GM21390 (cell line): ENCODE results near the gene CENPP.
"Not testable (repeated sequence)": the region's sequence is repeated elsewhere in the genome, so short reads cannot be mapped to it uniquely, and the experiment has no call there.

Source experiments
- ATAC-seq: cut with Tn5 transposase; IDR thresholded peaks from one replicate; pipeline ENCODE4 v1.9.1; 2021; ENCODE audit not compliant: unreplicated experiment

CENPP gene

GRCh38 chr9:92529124-92529523, 203.4 kb downstream of the CENPP start:
- no peak for ATAC-seq

GRCh38 chr9:92530893-92531292, 205.1 kb downstream of the CENPP start:
- no peak for ATAC-seq

GRCh38 chr9:92534204-92534603, 208.5 kb downstream of the CENPP start:
- ATAC-seq = no peak

GRCh38 chr9:92534674-92535073, 208.9 kb downstream of the CENPP start:
- no peak for ATAC-seq

- ATAC-seq = no peak
These were observed 210.4 kb downstream of the CENPP start, which contains the start of gene ECM2 for GRCh38 chr9:92535940-92536850. TSS of gene ECM2 (minus strand) at chr9:92535990. CDS start at chr9:92522866, 13,124 bp downstream.

- no peak for ATAC-seq
These were observed 212.8 kb downstream of the CENPP start for GRCh38 chr9:92538541-92538940.

- ATAC-seq = no peak
These were observed 218.2 kb downstream of the CENPP start for GRCh38 chr9:92543972-92544371.

GRCh38 chr9:92545002-92545510, 219.3 kb downstream of the CENPP start:
- ATAC-seq = no peak

GRCh38 chr9:92547356-92547755, 221.6 kb downstream of the CENPP start:
- no peak for ATAC-seq

GRCh38 chr9:92550765-92551164, 225.0 kb downstream of the CENPP start:
- no peak for ATAC-seq

GRCh38 chr9:92558612-92559374, 233.0 kb downstream of the CENPP start:
- no peak for ATAC-seq

- no peak for ATAC-seq
These were observed 235.9 kb downstream of the CENPP start for GRCh38 chr9:92561374-92562330.

- no peak for ATAC-seq
These were observed 236.8 kb downstream of the CENPP start for GRCh38 chr9:92562461-92562967.

GRCh38 chr9:92563116-92564100, 237.7 kb downstream of the CENPP start:
- no peak for ATAC-seq

GRCh38 chr9:92564504-92564903, 238.8 kb downstream of the CENPP start:
- no peak for ATAC-seq

- no peak for ATAC-seq
These were observed 239.2 kb downstream of the CENPP start for GRCh38 chr9:92564982-92565381.

- ATAC-seq = not testable (repeated sequence)
These were observed 246.1 kb downstream of the CENPP start for GRCh38 chr9:92571871-92572270.

- ATAC-seq = not testable (repeated sequence)
These were observed 247.9 kb downstream of the CENPP start for GRCh38 chr9:92573612-92574011.

GRCh38 chr9:92576175-92576574, 250.4 kb downstream of the CENPP start:
- no peak for ATAC-seq
